Measurements from ENCODE around the gene USP31. TPM values are rescaled to one million over a fixed set of nuclear protein-coding genes. Genes with fewer than 3 reads are reported as not detected.

Gene USP31
- total RNA-seq, 1 experiment from 2014 or later: 16.1 TPM

GRCh38 chr16:23080329-23080728, 68.9 kb downstream of the USP31 start:
- Histone ChIP-seq H3K56ac (ENCODE audit: insufficient read length, low read depth, low read length) (no peak overlapping the region), H3K9ac (ENCODE audit: extremely low read depth, insufficient read length, low read length) (no peak overlapping the region), H2BK15ac (ENCODE audit: low read depth, low read length) (no peak overlapping the region), H4K8ac (replicated peaks; ENCODE audit: insufficient read length, low read depth, low read length) (no peak overlapping the region), H3K79me2 (ENCODE audit: insufficient read depth, low read length) (no peaks in the 10 kb centered on the region), H3K18ac (ENCODE audit: insufficient read length, low read depth, low read length) (no peak overlapping the region), H3K27ac (ENCODE audit: insufficient read length, low read depth, low read length) (no peak overlapping the region), H2BK120ac (ENCODE audit: low read depth, low read length, poor library complexity, severe bottlenecking) (no peak overlapping the region), H3K23me2 (ENCODE audit: insufficient read length, low read depth, low read length, poor library complexity, severe bottlenecking) (no peaks in the 10 kb centered on the region), H4K20me1 (ENCODE audit: control insufficient read depth, insufficient read depth, insufficient read length) (no peaks in the 10 kb centered on the region), H4K91ac (ENCODE audit: insufficient read length, low read depth, low read length) (no peak overlapping the region), H2BK12ac (ENCODE audit: insufficient read length, low read depth, low read length) (no peak overlapping the region), H3K4me1 (ENCODE audit: insufficient read depth, low read length) (no peaks in the 10 kb centered on the region), H3T11ph (ENCODE audit: low read length) (no peak overlapping the region), H2BK5ac (ENCODE audit: insufficient read length, low read length) (no peak overlapping the region), H3K9me3 (ENCODE audit: control insufficient read depth, low read depth, low read length) (no peaks in the 10 kb centered on the region), H3K79me1 (ENCODE audit: insufficient read depth, low read depth, low read length, poor library complexity, severe bottlenecking) (no peaks in the 10 kb centered on the region), H3K4me2 (ENCODE audit: insufficient read depth, insufficient read length, low read length) (no peak overlapping the region), H2AK5ac (ENCODE audit: insufficient read length, low read length) (no peak overlapping the region), H3K23ac (ENCODE audit: insufficient read length, low read depth, low read length) (no peak overlapping the region), H2BK20ac (ENCODE audit: low read depth, low read length, poor library complexity, severe bottlenecking) (no peak overlapping the region), H3K14ac (ENCODE audit: insufficient read depth, low read length) (no peak overlapping the region), H2AFZ (ENCODE audit: low read length) (no peak overlapping the region), H3K4ac (ENCODE audit: low read depth, low read length) (no peak overlapping the region), H4K5ac (ENCODE audit: insufficient read length, low read depth, low read length) (no peak overlapping the region), H3K27me3 (ENCODE audit: insufficient read depth, low read length) (no peaks in the 10 kb centered on the region)
- H3K4me3 Mint-ChIP-seq: no peak overlapping the region
- no peak for TF ChIP-seq CTCF (conservative IDR thresholded peaks at IDR 0.05)
- no peak overlapping the region for H3K27ac Mint-ChIP-seq
- no CpG with 5 or more reads among the region's 1 CpG for WGBS (ENCODE audit: extremely low coverage, insufficient read length, low lambda C conversion rate)
- H3K4me1 Mint-ChIP-seq: peaks cover 19 to 21% of the 10 kb centered on the region in 2 experiments
- H3K9me3 Mint-ChIP-seq: no peaks in the 10 kb centered on the region
- H3K36me3 Mint-ChIP-seq (ENCODE audit: insufficient read depth in 1 of 3, low read depth in 3 of 3): peaks cover 38 to 59% (median 56%) of the 10 kb centered on the region in 3 experiments; a peak in 6 of 7 replicates
- no peak for DNase-seq
- no peaks in the 10 kb centered on the region for H3K27me3 Mint-ChIP-seq (ENCODE audit: low read depth)

Measured in H9 (cell line).